Lower lobe of right lung (tissue), 2 donors: ENCODE measurements around the gene PMPCB. TPM values are rescaled to one million over a fixed set of nuclear protein-coding genes. Genes with fewer than 3 reads are reported as not detected.
A peak's percentile ranks its signal among the peaks of the same experiment; 100 is the strongest.

Experiments
- ATAC-seq, 2 donors: fragments of 200-7000 bp; cut with Tn5 transposase; one replicate each; pipeline ENCODE4 v1.9.1; 2020 to 2022; ENCODE audit warnings: mild to moderate bottlenecking in 2 of 2, moderate library complexity in 2 of 2
- DNase-seq: peaks from one replicate; pipeline ENCODE4 v3.0.0-alpha.2; 2020
- H3K27ac ChIP-seq: fragments of 200-600 bp; one replicate; pipeline ENCODE4 v1.8.0; 2022
- H3K27me3 ChIP-seq: fragments of 200-600 bp; one replicate; pipeline ENCODE4 v1.8.0; 2022; ENCODE audit warnings: low read depth
- H3K36me3 ChIP-seq: fragments of 200-600 bp; one replicate; pipeline ENCODE4 v1.8.0; 2022; ENCODE audit warnings: mild to moderate bottlenecking
- H3K4me1 ChIP-seq: fragments of 200-600 bp; one replicate; pipeline ENCODE4 v1.8.0; 2022
- H3K4me3 ChIP-seq: fragments of 200-600 bp; one replicate; pipeline ENCODE4 v1.8.0; 2022; ENCODE audit warnings: mild to moderate bottlenecking
- H3K9me3 ChIP-seq: fragments of 200-600 bp; one replicate; pipeline ENCODE4 v1.8.0; 2022
- intact Hi-C: fragments of 100-400 bp; cut with DNase I; formaldehyde crosslinking; loops from one replicate; pipeline ENCODE4 v1.11.0; 2022
- total RNA-seq: library from RNA; stranded (reverse); fragmentation: NEBNext Ultra II Directional; extraction: Animal tissue kit (Norgen Biotek cat#: 25700); gene quantifications from one replicate; pipeline ENCODE4 v1.2.1, GENCODE V29; 2021
- TF ChIP-seq, protein P1 (sequence below): fragments of 200-600 bp; IDR thresholded peaks from one replicate; pipeline ENCODE4 v1.8.0; 2022; ENCODE audit warnings: antibody characterized with exemption, mild to moderate bottlenecking
- donor health status: DM: no; HTN: yes; CAD: no; lungs with severe emphysema.

Gene PMPCB
- total RNA-seq, 1 donor from 2014 or later, result 47.7 TPM

DNA sequence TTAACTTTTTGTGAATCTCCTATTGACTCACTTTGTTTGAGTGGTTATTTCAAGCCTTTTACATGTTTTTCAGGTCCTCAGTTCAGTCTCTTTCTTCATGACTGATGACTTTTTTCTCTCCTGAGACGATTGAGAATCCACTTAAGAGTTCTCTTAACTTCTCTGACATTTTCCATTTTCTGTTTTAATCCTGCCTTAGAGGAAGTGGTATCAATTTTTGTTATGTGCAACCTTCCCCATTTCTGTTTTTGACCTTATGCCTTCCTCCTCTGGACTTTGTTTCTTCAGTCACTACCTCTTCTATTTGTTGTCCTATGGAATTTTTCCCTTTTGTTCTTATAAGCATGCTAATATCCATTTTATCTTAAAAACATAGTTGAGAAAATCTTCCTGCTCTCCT, 52.6 kb downstream of the PMPCB start:
- Histone ChIP-seq H3K9me3 (no peaks in the 10 kb centered on the region), H3K27ac (no peak overlapping the region), H3K36me3 (peaks cover 39% of the 10 kb centered on the region), H3K4me1 (peaks cover 43% of the 10 kb centered on the region), H3K27me3 (no peaks in the 10 kb centered on the region), H3K4me3 (peak overlapping the region; percentile 99)
- DNase-seq, result no peak
- ATAC-seq, result no peak
- TF ChIP-seq, protein P1, sequence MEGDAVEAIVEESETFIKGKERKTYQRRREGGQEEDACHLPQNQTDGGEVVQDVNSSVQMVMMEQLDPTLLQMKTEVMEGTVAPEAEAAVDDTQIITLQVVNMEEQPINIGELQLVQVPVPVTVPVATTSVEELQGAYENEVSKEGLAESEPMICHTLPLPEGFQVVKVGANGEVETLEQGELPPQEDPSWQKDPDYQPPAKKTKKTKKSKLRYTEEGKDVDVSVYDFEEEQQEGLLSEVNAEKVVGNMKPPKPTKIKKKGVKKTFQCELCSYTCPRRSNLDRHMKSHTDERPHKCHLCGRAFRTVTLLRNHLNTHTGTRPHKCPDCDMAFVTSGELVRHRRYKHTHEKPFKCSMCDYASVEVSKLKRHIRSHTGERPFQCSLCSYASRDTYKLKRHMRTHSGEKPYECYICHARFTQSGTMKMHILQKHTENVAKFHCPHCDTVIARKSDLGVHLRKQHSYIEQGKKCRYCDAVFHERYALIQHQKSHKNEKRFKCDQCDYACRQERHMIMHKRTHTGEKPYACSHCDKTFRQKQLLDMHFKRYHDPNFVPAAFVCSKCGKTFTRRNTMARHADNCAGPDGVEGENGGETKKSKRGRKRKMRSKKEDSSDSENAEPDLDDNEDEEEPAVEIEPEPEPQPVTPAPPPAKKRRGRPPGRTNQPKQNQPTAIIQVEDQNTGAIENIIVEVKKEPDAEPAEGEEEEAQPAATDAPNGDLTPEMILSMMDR, result no peak
- intact Hi-C loops, result no loop called here

Other genes starting within 250 kb of the PMPCB start
- 3.4 TPM for gene FBXL13, start 222.6 kb upstream of the PMPCB start, total RNA-seq
- 33.5 TPM for gene ARMC10, start 222.3 kb upstream of the PMPCB start, total RNA-seq
- 16.2 TPM for gene NAPEPLD, start 148.3 kb upstream of the PMPCB start, total RNA-seq
- gene DNAJC2, start 47.3 kb downstream of the PMPCB start, total RNA-seq, result 17.1 TPM
- 89.4 TPM for gene PSMC2, start 50.2 kb downstream of the PMPCB start, total RNA-seq
- gene SLC26A5, start 148.8 kb downstream of the PMPCB start, total RNA-seq, result 1.8 TPM